MM.1S (cell line): Measurements from ENCODE around the gene TNFAIP8.

ENCODE experiments used
- DNase-seq: peaks from one replicate; pipeline ENCODE4 v3.0.0-alpha.2; 2015
- H2AFZ ChIP-seq: fragments of 300-600 bp; sonication (generic); 2 replicates; pipeline ENCODE4 v1.6.0; 2016; ENCODE audit warnings: antibody characterized with exemption, low read length
- H3F3A ChIP-seq: fragments of 300-600 bp; sonication (generic); 2 replicates; pipeline ENCODE4 v1.6.1; 2016; ENCODE audit warnings: mild to moderate bottlenecking, antibody characterized with exemption, low read length, moderate library complexity, mixed read lengths; ENCODE audit not compliant: insufficient read depth
- H3K27ac ChIP-seq: fragments of 300-600 bp; sonication (generic); 2 replicates; pipeline ENCODE4 v1.5.1; 2016; ENCODE audit warnings: mild to moderate bottlenecking, low read length
- H3K27me3 ChIP-seq: fragments of 300-600 bp; sonication (generic); replicated peaks from 2 replicates; pipeline ENCODE4 v1.6.0; 2016; ENCODE audit warnings: low read length; ENCODE audit not compliant: insufficient read depth
- H3K36me3 ChIP-seq: fragments of 300-600 bp; sonication (generic); replicated peaks from 2 replicates; pipeline ENCODE4 v1.6.1; 2016; ENCODE audit warnings: mild to moderate bottlenecking, low read length, mixed read lengths; ENCODE audit not compliant: insufficient read depth
- H3K4me1 ChIP-seq: fragments of 300-600 bp; sonication (generic); 2 replicates; pipeline ENCODE4 v1.6.1; 2016; ENCODE audit warnings: low read length, mixed read lengths
- H3K4me2 ChIP-seq: fragments of 300-600 bp; sonication (generic); 2 replicates; pipeline ENCODE4 v1.6.0; 2016; ENCODE audit warnings: low read depth, low read length
- H3K4me3 ChIP-seq: fragments of 300-600 bp; sonication (generic); 2 replicates; pipeline ENCODE4 v1.5.1; 2016; ENCODE audit warnings: low read length, mixed read lengths
- H3K79me2 ChIP-seq: fragments of 300-600 bp; sonication (generic); 2 replicates; pipeline ENCODE4 v1.6.1; 2016; ENCODE audit warnings: mixed run types, low read length, mixed read lengths
- H3K9ac ChIP-seq: fragments of 300-600 bp; sonication (generic); 2 replicates; pipeline ENCODE4 v1.6.1; 2016; ENCODE audit warnings: low read length, mixed read lengths
- H3K9me2 ChIP-seq: fragments of 300-600 bp; sonication (generic); replicated peaks from 2 replicates; pipeline ENCODE4 v1.6.1; 2016; ENCODE audit warnings: mild to moderate bottlenecking, low read length, mixed read lengths; ENCODE audit not compliant: insufficient read depth
- H3K9me3 ChIP-seq: fragments of 300-600 bp; sonication (generic); replicated peaks from 2 replicates; pipeline ENCODE4 v1.6.1; 2016; ENCODE audit warnings: mild to moderate bottlenecking, low read length, mixed read lengths; ENCODE audit not compliant: insufficient read depth
- H4K20me1 ChIP-seq: fragments of 300-600 bp; sonication (generic); 2 replicates; pipeline ENCODE4 v1.6.1; 2016; ENCODE audit warnings: mild to moderate bottlenecking, low read length, moderate library complexity, mixed read lengths; ENCODE audit not compliant: insufficient read depth
- EZH2 ChIP-seq: fragments of 300-600 bp; sonication (generic); optimal IDR thresholded peaks from 2 replicates; pipeline ENCODE3; 2017; ENCODE audit warnings: low read depth, mild to moderate bottlenecking, antibody characterized with exemption, low read length, mixed read lengths
- EZH2phosphoT487 ChIP-seq: fragments of 300-600 bp; sonication (generic); IDR thresholded peaks from 2 replicates; pipeline ENCODE4 v1.6.1; 2018; ENCODE audit warnings: antibody characterized with exemption, low read length
- TF ChIP-seq, protein P1 (sequence below): fragments of 300-600 bp; sonication (generic); IDR thresholded peaks from 2 replicates; pipeline ENCODE4 v1.5.1; 2016; ENCODE audit warnings: antibody characterized with exemption, low read length, mixed read lengths

Gene TNFAIP8

DNA sequence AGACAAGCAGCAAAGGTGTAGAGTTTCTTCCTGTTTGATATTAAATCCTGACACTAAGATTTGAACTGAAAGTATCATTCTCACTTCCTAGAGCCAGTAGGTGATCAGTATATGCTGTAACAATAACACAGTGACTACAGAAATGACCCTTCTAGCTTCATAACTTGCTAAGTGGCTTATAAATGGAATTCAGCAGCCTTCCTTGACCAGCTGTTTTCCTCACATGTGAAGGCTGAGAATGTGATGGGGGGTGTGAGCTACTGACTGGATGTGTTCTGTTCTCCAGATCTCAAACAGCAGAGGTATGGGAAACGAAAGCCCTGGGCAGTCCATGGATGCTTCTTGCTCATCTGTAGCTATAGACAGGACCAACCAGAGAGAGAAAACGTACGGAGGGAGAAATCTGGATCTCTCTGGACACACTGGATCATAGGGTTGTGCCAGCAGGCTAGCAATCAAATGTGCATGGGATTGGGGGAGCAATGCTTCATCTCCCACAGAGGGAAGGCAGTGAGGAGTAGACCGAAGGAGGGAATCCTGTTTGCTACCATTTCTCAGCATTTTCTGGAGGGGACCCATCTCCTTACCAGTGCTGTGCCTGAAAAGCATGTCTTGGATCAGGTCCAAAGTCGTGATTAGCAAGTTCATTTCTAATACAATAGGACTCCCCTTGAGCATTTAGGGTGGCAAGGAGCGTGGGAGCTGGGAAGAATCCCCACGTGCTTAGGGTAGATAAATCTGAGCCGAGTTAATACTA is 39.4 kb downstream of the TNFAIP8 start:
- H3K4me3 ChIP-seq: no peak overlapping the region
- no peaks in the 10 kb centered on the region for H3K9me2 ChIP-seq
- no peak overlapping the region for H3K4me2 ChIP-seq
- H3K27ac ChIP-seq: no peak overlapping the region
- H4K20me1 ChIP-seq: no peaks in the 10 kb centered on the region; the same call in 1 of the 2 replicates
- no peak overlapping the region for H2AFZ ChIP-seq
- H3F3A ChIP-seq: 0 out of 2 replicates have a peak, but pooled peaks cover 4% of the 10 kb centered on the region
- H3K27me3 ChIP-seq: no peaks in the 10 kb centered on the region
- peaks cover 4% of the 10 kb centered on the region for H3K4me1 ChIP-seq
- DNase-seq: no peak
- TF ChIP-seq EZH2phosphoT487 (no peak), EZH2 (no peak)
- TF ChIP-seq, protein P1, sequence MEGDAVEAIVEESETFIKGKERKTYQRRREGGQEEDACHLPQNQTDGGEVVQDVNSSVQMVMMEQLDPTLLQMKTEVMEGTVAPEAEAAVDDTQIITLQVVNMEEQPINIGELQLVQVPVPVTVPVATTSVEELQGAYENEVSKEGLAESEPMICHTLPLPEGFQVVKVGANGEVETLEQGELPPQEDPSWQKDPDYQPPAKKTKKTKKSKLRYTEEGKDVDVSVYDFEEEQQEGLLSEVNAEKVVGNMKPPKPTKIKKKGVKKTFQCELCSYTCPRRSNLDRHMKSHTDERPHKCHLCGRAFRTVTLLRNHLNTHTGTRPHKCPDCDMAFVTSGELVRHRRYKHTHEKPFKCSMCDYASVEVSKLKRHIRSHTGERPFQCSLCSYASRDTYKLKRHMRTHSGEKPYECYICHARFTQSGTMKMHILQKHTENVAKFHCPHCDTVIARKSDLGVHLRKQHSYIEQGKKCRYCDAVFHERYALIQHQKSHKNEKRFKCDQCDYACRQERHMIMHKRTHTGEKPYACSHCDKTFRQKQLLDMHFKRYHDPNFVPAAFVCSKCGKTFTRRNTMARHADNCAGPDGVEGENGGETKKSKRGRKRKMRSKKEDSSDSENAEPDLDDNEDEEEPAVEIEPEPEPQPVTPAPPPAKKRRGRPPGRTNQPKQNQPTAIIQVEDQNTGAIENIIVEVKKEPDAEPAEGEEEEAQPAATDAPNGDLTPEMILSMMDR: no peak
- no peak overlapping the region for H3K9ac ChIP-seq
- H3K36me3 ChIP-seq: peaks cover 14% of the 10 kb centered on the region
- peaks cover 50% of the 10 kb centered on the region for H3K79me2 ChIP-seq
- no peaks in the 10 kb centered on the region for H3K9me3 ChIP-seq

DNA sequence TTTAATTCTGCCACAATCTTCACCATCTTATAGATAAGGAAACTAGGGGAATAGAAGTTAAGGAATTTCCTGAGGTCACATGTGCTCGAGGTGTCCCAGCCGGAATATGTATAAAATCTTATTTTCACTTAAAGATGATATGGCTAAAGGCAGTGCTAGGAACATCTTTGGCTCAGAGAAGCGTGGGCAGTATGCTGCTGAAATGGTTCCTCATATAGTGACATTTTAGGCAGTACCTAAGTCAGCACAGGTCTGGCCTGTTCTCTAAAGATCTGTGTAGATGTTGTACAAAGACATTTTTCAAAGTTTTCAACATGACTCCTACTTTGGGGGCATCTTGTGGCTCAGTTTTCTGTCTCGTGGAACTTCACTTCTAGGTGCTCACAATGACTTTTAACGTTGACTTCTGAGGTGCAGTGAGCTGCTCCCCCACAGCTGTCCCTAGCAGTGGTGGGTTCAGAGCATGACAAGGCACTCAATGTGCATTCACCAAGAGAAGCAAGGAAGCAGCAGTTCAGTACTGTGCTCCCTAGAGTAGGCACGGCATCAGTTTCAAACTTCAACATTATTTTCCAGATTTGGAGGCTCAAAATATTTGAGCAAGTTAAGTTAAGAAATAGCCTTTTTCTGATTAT is 40.3 kb downstream of the TNFAIP8 start:
- Histone ChIP-seq H3K4me3 (no peak overlapping the region), H3K9me2 (no peaks in the 10 kb centered on the region), H3K9me3 (no peaks in the 10 kb centered on the region), H3K27ac (no peak overlapping the region), H3K9ac (no peak overlapping the region), H4K20me1 (no peaks in the 10 kb centered on the region; the same call in 1 of the 2 replicates), H3F3A (0 out of 2 replicates have a peak, but pooled peaks cover 4% of the 10 kb centered on the region), H2AFZ (no peak overlapping the region), H3K4me1 (no peaks in the 10 kb centered on the region), H3K36me3 (peaks cover 14% of the 10 kb centered on the region), H3K79me2 (peaks cover 41% of the 10 kb centered on the region), H3K4me2 (no peak overlapping the region), H3K27me3 (no peaks in the 10 kb centered on the region)
- TF ChIP-seq EZH2phosphoT487 (no peak), EZH2 (no peak)
- TF ChIP-seq, protein P1: no peak
- no peak for DNase-seq

DNA sequence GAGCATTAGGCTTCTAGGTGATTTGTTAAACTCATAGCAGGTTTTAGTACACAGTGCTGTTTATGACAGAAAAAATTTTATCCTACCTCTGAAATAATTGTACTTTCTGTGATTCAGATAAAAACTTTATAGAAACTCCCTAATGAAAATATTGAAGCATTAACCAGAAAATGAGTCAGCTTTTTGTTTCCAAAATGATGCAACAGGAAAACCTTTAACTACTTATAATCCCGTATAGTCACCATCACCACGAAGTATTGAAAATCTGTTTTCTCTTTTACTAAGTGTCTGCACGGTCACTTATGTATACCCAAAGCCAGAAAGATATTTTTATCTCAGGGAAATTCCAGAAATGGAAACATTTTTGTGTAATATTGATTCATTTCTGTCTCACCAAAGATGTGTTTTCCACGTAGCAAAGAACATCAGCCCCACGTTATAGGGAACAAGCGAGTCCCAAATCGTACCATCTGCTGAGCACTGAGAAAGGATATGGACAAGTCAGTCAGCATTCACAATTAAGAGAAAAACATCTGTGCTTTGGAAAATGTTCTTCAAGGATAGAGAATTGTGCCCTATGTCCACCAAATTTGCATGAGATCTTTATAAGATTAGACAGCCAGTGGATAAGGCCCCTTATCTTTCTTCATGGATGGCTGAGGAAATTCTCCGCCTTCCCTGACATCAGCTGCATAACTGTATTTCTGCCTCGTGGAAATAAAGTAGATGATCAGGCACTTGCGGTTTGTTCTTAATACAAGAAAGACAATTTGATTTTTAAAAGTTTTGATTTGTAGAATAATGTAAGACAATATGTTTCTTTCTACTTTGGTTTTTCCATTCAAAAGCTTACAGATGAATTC is 41.9 kb downstream of the TNFAIP8 start:
- H3K4me2 ChIP-seq: no peak overlapping the region
- TF ChIP-seq, protein P1: no peak
- no peak for TF ChIP-seq EZH2
- TF ChIP-seq EZH2phosphoT487: no peak
- no peak overlapping the region for H3K4me3 ChIP-seq
- DNase-seq: no peak
- 0 out of 2 replicates have a peak, but pooled peaks cover 4% of the 10 kb centered on the region for H3F3A ChIP-seq
- no peaks in the 10 kb centered on the region for H3K27me3 ChIP-seq
- peaks cover 9% of the 10 kb centered on the region for H3K36me3 ChIP-seq
- H3K9me3 ChIP-seq: no peaks in the 10 kb centered on the region
- no peak overlapping the region for H3K27ac ChIP-seq
- H4K20me1 ChIP-seq: no peaks in the 10 kb centered on the region; the same call in 1 of the 2 replicates
- peaks cover 25% of the 10 kb centered on the region for H3K79me2 ChIP-seq
- no peak overlapping the region for H2AFZ ChIP-seq
- no peak overlapping the region for H3K9ac ChIP-seq
- H3K9me2 ChIP-seq: no peaks in the 10 kb centered on the region
- H3K4me1 ChIP-seq: no peaks in the 10 kb centered on the region
